Caco-2 (cell line): Measurements from ENCODE around the gene TMEM125. TPM values are rescaled to one million over a fixed set of nuclear protein-coding genes. Genes with fewer than 3 reads are reported as not detected.

Experiments used
- BruUV-seq: library from RNA; stranded (reverse); fragments of 400-500 nt; replicated peaks from 2 replicates; lab custom pipeline; 2021; lab: Mats Ljungman, UMichigan
- CTCF ChIA-PET: fragments of 300-600 bp; sonication (Branson Sonifier 250); formaldehyde crosslinking; loops from one replicate; lab custom pipeline; 2022; ENCODE audit warnings: antibody characterized with exemption; lab: Charles Lee
- POLR2A ChIA-PET: fragments of 300-600 bp; sonication (Branson Sonifier 250); formaldehyde crosslinking; loops from one replicate; lab custom pipeline; 2022; ENCODE audit warnings: antibody characterized with exemption; lab: Charles Lee
- DNase-seq, 2 experiments: peaks; one replicate each; pipeline versions ENCODE4 v3.0.0 to v3.0.0-alpha.2; 2020 to 2022
- H3K27me3 ChIP-seq: replicated peaks from 2 replicates; pipeline ENCODE4 v1.6.0; 2011; ENCODE audit warnings: low read length; ENCODE audit not compliant: control insufficient read depth, insufficient read depth
- H3K36me3 ChIP-seq: 2 replicates; pipeline ENCODE4 v1.5.1; 2011; ENCODE audit warnings: low read length; ENCODE audit not compliant: control insufficient read depth, insufficient read depth
- H3K4me1 ChIP-seq: fragments of 250-450 bp; sonication (Bioruptor Pico); 2 replicates; pipeline ENCODE4 v1.5.1; 2020; ENCODE audit warnings: mild to moderate bottlenecking
- H3K4me3 ChIP-seq: 2 replicates; pipeline ENCODE4 v1.5.1; 2011; ENCODE audit warnings: low read depth, mild to moderate bottlenecking, control low read depth, low read length
- H3K9me3 ChIP-seq: fragments of 250-450 bp; sonication (Bioruptor Pico); 2 replicates; pipeline ENCODE4 v1.5.1; 2020; ENCODE audit warnings: mild to moderate bottlenecking, moderate library complexity
- H3K27ac Mint-ChIP-seq: one replicate; pipeline ENCODE4 v1.8.0; 2022; ENCODE audit warnings: mixed read lengths; ENCODE audit not compliant: unreplicated experiment
- H3K27me3 Mint-ChIP-seq: one replicate; pipeline ENCODE4 v1.8.0; 2022; ENCODE audit warnings: mixed read lengths; ENCODE audit not compliant: insufficient read depth, unreplicated experiment
- H3K36me3 Mint-ChIP-seq: one replicate; pipeline ENCODE4 v1.8.0; 2022; ENCODE audit warnings: mild to moderate bottlenecking, mixed read lengths; ENCODE audit not compliant: insufficient read depth, unreplicated experiment
- H3K4me1 Mint-ChIP-seq: one replicate; pipeline ENCODE4 v1.8.0; 2022; ENCODE audit warnings: low read depth, mixed read lengths; ENCODE audit not compliant: unreplicated experiment
- H3K4me3 Mint-ChIP-seq: one replicate; pipeline ENCODE4 v1.8.0; 2022; ENCODE audit warnings: mild to moderate bottlenecking, moderate library complexity, mixed read lengths; ENCODE audit not compliant: unreplicated experiment
- H3K9me3 Mint-ChIP-seq: one replicate; pipeline ENCODE4 v1.8.0; 2022; ENCODE audit warnings: mixed read lengths; ENCODE audit not compliant: unreplicated experiment
- intact Hi-C: fragments of 100-400 bp; cut with micrococcal nuclease; formaldehyde crosslinking; loops from one replicate; pipeline ENCODE4 v1.10.0; 2022; ENCODE audit not compliant: unreplicated experiment
- total RNA-seq: library from RNA; stranded (reverse); gene quantifications from 2 replicates; pipeline ENCODE4 v1.2.3, GENCODE V29; 2022
- TF ChIP-seq, protein P1 (sequence below), 2 experiments: fragments of 200-600 bp in 1 of 2; IDR thresholded peaks; 1 replicate in 1 of 2; 2 replicates in 1 of 2; pipeline versions ENCODE4 v1.5.1 to v1.8.0; 2011 to 2022; ENCODE audit warnings: antibody characterized with exemption in 1 of 2, control low read depth in 1 of 2, inconsistent platforms in 1 of 2, low read depth in 1 of 2, low read length in 1 of 2, mild to moderate bottlenecking in 1 of 2, moderate library complexity in 1 of 2; ENCODE audit not compliant: insufficient read depth in 1 of 2, severe bottlenecking in 1 of 2, unreplicated experiment in 1 of 2

Gene TMEM125
- total RNA-seq, 1 experiment from 2014 or later, result 25.9 TPM

DNA sequence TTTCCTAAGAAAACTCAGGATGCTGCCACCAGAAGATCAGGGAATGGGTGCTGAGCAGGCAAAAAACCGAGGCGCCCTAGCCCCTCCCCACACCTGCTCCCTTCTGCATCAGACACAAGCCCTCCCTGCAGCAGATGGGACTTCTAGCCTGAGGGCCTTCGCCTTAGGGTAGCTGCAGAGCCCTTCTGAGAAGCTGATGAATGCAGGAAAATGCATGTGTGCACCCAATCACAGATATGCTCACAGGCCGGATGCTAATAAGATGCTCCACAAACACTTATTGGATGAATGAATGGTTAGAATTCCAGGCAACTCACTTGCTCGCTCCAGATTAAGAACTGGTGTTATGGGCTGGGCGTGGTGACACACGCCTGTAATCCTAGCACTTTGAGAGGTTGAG is 22.4 kb downstream of the TMEM125 start:
- ChIA-PET POLR2A (interaction anchor here (0.6 kb wide), 1 partner anchor 13 kb away, joined by 5 read pairs; no protein-coding TSS in a partner anchor), CTCF (no interaction called here)
- TF ChIP-seq, protein P1, sequence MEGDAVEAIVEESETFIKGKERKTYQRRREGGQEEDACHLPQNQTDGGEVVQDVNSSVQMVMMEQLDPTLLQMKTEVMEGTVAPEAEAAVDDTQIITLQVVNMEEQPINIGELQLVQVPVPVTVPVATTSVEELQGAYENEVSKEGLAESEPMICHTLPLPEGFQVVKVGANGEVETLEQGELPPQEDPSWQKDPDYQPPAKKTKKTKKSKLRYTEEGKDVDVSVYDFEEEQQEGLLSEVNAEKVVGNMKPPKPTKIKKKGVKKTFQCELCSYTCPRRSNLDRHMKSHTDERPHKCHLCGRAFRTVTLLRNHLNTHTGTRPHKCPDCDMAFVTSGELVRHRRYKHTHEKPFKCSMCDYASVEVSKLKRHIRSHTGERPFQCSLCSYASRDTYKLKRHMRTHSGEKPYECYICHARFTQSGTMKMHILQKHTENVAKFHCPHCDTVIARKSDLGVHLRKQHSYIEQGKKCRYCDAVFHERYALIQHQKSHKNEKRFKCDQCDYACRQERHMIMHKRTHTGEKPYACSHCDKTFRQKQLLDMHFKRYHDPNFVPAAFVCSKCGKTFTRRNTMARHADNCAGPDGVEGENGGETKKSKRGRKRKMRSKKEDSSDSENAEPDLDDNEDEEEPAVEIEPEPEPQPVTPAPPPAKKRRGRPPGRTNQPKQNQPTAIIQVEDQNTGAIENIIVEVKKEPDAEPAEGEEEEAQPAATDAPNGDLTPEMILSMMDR (IDR thresholded peaks at IDR 0.05; ENCODE audit: insufficient read depth in 1 of 2, low read depth in 1 of 2, low read length in 1 of 2, severe bottlenecking in 1 of 2, unreplicated experiment in 1 of 2), result no peak
- Mint-ChIP-seq H3K27ac (no peak overlapping the region), H3K9me3 (no peaks in the 10 kb centered on the region), H3K36me3 (no peaks in the 10 kb centered on the region), H3K4me3 (no peak overlapping the region), H3K4me1 (no peaks in the 10 kb centered on the region), H3K27me3 (no peaks in the 10 kb centered on the region)
- Histone ChIP-seq H3K4me1 (no peaks in the 10 kb centered on the region), H3K36me3 (no peaks in the 10 kb centered on the region), H3K9me3 (no peaks in the 10 kb centered on the region), H3K27me3 (no peaks in the 10 kb centered on the region), H3K4me3 (no peak overlapping the region)
- DNase-seq, result no peak
- intact Hi-C loops, result no loop called here
- no TSS peak for BruUV-seq

DNA sequence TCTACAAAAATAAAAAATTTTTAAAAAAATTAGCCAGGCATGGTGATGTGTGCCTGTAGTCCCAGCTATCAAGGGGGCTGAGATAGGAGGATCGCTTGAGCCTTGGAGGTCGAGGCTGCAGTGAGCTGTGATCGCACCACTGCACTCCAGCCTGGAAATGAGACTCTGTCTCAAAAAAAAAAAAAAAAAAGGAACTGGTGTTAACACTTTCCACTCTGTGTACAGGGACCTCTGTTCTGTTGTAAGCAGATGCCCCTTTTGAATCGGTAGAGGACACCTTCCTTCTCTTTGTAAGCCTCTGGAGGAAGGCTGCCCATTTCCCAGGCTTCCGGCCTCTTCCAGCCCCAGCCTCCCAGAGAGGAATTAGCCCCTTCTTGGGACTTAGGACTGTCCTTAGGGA is 22.9 kb downstream of the TMEM125 start:
- no peaks in the 10 kb centered on the region for H3K4me1 ChIP-seq
- no peak overlapping the region for H3K4me3 Mint-ChIP-seq
- TF ChIP-seq, protein P1 (IDR thresholded peaks at IDR 0.05; ENCODE audit: insufficient read depth in 1 of 2, low read depth in 1 of 2, low read length in 1 of 2, severe bottlenecking in 1 of 2, unreplicated experiment in 1 of 2), result no peak
- H3K9me3 Mint-ChIP-seq, result no peaks in the 10 kb centered on the region
- intact Hi-C loops, result no loop called here
- no peak overlapping the region for H3K27ac Mint-ChIP-seq
- H3K4me3 ChIP-seq, result no peak overlapping the region
- H3K9me3 ChIP-seq, result no peaks in the 10 kb centered on the region
- no peak for DNase-seq
- ChIA-PET POLR2A (interaction anchor here (0.6 kb wide), 1 partner anchor 13 kb away, joined by 5 read pairs; no protein-coding TSS in a partner anchor), CTCF (no interaction called here)
- no TSS peak for BruUV-seq
- H3K36me3 ChIP-seq, result no peaks in the 10 kb centered on the region
- H3K4me1 Mint-ChIP-seq, result no peaks in the 10 kb centered on the region
- no peaks in the 10 kb centered on the region for H3K36me3 Mint-ChIP-seq
- H3K27me3 ChIP-seq, result no peaks in the 10 kb centered on the region
- no peaks in the 10 kb centered on the region for H3K27me3 Mint-ChIP-seq

DNA sequence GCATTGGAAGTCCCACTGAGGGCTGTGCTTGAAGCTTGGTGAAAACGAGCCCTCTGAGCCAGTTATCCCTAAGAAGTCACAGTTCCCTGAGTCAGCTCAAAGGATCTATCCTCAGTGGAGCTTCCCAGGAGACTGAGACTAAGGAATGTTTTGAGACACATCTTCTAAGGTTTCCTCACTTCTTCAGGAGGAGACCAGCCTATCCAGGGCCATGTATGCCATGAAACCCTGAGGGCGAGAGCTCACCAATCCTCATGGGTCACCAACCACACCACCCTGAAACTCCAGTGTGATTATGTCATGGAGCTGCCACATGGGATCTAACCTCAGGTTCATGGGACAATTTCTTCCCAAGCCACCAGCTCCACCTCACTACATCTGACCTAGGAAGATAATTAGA is 23.4 kb downstream of the TMEM125 start:
- no TSS peak for BruUV-seq
- H3K27me3 Mint-ChIP-seq, result no peaks in the 10 kb centered on the region
- ChIA-PET POLR2A (no interaction called here), CTCF (no interaction called here)
- H3K4me1 ChIP-seq, result no peaks in the 10 kb centered on the region
- TF ChIP-seq, protein P1 (IDR thresholded peaks at IDR 0.05; ENCODE audit: insufficient read depth in 1 of 2, low read depth in 1 of 2, low read length in 1 of 2, severe bottlenecking in 1 of 2, unreplicated experiment in 1 of 2), result no peak
- no peak for DNase-seq
- H3K36me3 ChIP-seq, result no peaks in the 10 kb centered on the region
- H3K4me3 ChIP-seq, result no peak overlapping the region
- no peaks in the 10 kb centered on the region for H3K36me3 Mint-ChIP-seq
- no peaks in the 10 kb centered on the region for H3K4me1 Mint-ChIP-seq
- intact Hi-C loops, result no loop called here
- H3K9me3 Mint-ChIP-seq, result no peaks in the 10 kb centered on the region
- no peak overlapping the region for H3K27ac Mint-ChIP-seq
- H3K9me3 ChIP-seq, result no peaks in the 10 kb centered on the region
- no peak overlapping the region for H3K4me3 Mint-ChIP-seq
- H3K27me3 ChIP-seq, result no peaks in the 10 kb centered on the region
